Lung (tissue), 12 donors: ENCODE results near the gene RBFOX1. TPM values are rescaled to one million over a fixed set of nuclear protein-coding genes. Genes with fewer than 3 reads are reported as not detected.

Experiments
- ATAC-seq: fragments of 200-7000 bp; cut with Tn5 transposase; one replicate; pipeline ENCODE4 v1.9.1; 2020; ENCODE audit warnings: moderate number of reproducible peaks; ENCODE audit not compliant: insufficient read depth, low FRiP score
- DNase-seq, 3 donors: peaks; one replicate each; pipeline ENCODE4 v3.0.0-alpha.2; 2013 to 2017
- H3K27ac ChIP-seq, 2 donors: one replicate each; pipeline ENCODE4 v1.5.1; 2013; ENCODE audit warnings: mild to moderate bottlenecking in 2 of 2, moderate library complexity in 2 of 2, control low read depth in 1 of 2, inconsistent platforms in 1 of 2, low read depth in 1 of 2, low read length in 1 of 2
- H3K27me3 ChIP-seq, 3 donors: one replicate each; pipeline ENCODE4 v1.5.1; 2013; ENCODE audit warnings: low read length in 2 of 3; ENCODE audit not compliant: control insufficient read depth in 3 of 3, insufficient read depth in 3 of 3
- H3K36me3 ChIP-seq, 4 donors: one replicate each; pipeline ENCODE4 v1.5.1; 2013; ENCODE audit warnings: low read length in 4 of 4, mild to moderate bottlenecking in 1 of 4, moderate library complexity in 1 of 4; ENCODE audit not compliant: control insufficient read depth in 4 of 4, insufficient read depth in 4 of 4
- H3K4me1 ChIP-seq, 5 donors: one replicate each; pipeline ENCODE4 v1.5.1; 2013; ENCODE audit warnings: low read length in 5 of 5, mild to moderate bottlenecking in 2 of 5, moderate library complexity in 1 of 5; ENCODE audit not compliant: control insufficient read depth in 5 of 5, insufficient read depth in 5 of 5
- H3K4me3 ChIP-seq: one replicate; pipeline ENCODE4 v1.5.1; 2013; ENCODE audit warnings: mild to moderate bottlenecking, control low read depth, moderate library complexity
- H3K9ac ChIP-seq, 2 donors: one replicate each; pipeline ENCODE4 v1.5.1; 2013; ENCODE audit warnings: low read length in 2 of 2, control low read depth in 1 of 2; ENCODE audit not compliant: insufficient read depth in 1 of 2
- H3K9me3 ChIP-seq, 4 donors: one replicate each; pipeline ENCODE4 v1.5.1; 2013; ENCODE audit warnings: low read length in 3 of 4, mild to moderate bottlenecking in 1 of 4, moderate library complexity in 1 of 4; ENCODE audit not compliant: control insufficient read depth in 4 of 4, insufficient read depth in 3 of 4
- WGBS, 2 donors: extraction: QIAGEN DNeasy Blood & Tissue Kit; methylation state at CpG; one replicate each; pipeline ENCODE4 v1.1.7; 2013; 5-methylcytosine and 5-hydroxymethylcytosine counted together
- polyA plus RNA-seq, 2 donors: library from polyadenylated mRNA; stranded (reverse); fragments of 200-250 nt; gene quantifications; one replicate each; pipeline ENCODE4 v1.2.1, GENCODE V29; 2013
- total RNA-seq, 2 donors: library from RNA; depleted of rRNA in 1 of 2; stranded (reverse); fragments of >200 nt in 1 of 2; gene quantifications; one replicate each; pipeline ENCODE4 v1.2.1, GENCODE V29; 2014 to 2021
- TF ChIP-seq, protein P1 (sequence below): IDR thresholded peaks from 2 replicates; pipeline ENCODE4 v1.5.1; 2012; ENCODE audit warnings: mild to moderate bottlenecking; ENCODE audit errors: control extremely low read depth, extremely low read depth
- donor health status: control.
- donor health status: control.
- donor health status: Bipolar disorder and iron deficiency.
- donor health status: healthy.
- donor health status: DM: yes; HTN: yes; CAD: no.

RBFOX1 gene
- total and polyA plus RNA-seq, 4 donors, result 0.55 to 3.0 TPM; not detected in 2

DNA sequence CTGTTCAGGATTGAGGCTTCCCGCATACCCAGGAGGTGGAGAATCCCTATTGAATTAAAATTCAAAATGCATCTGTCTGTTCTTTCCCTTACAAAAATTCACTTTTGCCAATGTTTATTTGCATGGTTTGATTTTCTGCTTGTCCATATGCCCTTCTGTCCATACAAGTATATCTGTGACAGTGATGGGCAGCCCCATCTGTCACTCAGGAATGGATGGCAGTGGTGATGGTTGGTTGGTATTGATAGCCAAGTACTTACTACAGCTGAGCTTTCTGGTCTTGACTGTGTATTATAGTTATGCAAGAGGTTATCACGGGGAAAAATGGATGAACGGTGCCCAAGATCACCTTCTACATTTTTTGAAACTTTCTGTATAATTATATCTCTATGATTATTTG, 171.0 kb downstream of the RBFOX1 start:
- Histone ChIP-seq H3K4me1 (peaks cover 0 to 23% (median 0%) of the 10 kb centered on the region in 5 donors), H3K27me3 (no peaks in the 10 kb centered on the region), H3K27ac (no peak overlapping the region), H3K9me3 (no peaks in the 10 kb centered on the region), H3K4me3 (no peak overlapping the region), H3K36me3 (no peaks in the 10 kb centered on the region), H3K9ac (no peak overlapping the region)
- ATAC-seq, result no peak
- TF ChIP-seq, protein P1, sequence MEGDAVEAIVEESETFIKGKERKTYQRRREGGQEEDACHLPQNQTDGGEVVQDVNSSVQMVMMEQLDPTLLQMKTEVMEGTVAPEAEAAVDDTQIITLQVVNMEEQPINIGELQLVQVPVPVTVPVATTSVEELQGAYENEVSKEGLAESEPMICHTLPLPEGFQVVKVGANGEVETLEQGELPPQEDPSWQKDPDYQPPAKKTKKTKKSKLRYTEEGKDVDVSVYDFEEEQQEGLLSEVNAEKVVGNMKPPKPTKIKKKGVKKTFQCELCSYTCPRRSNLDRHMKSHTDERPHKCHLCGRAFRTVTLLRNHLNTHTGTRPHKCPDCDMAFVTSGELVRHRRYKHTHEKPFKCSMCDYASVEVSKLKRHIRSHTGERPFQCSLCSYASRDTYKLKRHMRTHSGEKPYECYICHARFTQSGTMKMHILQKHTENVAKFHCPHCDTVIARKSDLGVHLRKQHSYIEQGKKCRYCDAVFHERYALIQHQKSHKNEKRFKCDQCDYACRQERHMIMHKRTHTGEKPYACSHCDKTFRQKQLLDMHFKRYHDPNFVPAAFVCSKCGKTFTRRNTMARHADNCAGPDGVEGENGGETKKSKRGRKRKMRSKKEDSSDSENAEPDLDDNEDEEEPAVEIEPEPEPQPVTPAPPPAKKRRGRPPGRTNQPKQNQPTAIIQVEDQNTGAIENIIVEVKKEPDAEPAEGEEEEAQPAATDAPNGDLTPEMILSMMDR, result no peak
- 93 to 96% methylated on average over 3 of the region's 3 CpGs for WGBS, 2 donors
- DNase-seq, result no peak

DNA sequence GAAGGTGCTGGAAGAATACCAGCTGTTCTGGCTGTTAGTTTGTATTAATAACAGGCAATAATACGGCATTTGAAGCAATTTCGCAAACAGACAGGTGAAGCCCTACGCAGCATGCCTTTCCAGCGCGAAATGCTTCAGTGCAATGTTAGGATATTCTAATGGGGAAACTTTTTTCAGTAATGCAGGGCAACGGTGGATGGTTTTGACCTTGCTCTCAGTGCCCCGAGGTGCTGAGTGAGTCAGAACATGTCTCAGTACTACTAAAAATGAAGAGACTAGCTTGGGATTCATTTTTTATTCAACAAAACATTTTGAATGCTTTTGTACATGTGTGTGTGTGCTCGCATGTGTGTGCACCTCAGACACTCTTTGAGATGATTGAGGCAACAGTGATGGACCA, 172.2 kb downstream of the RBFOX1 start:
- TF ChIP-seq, protein P1, result no peak
- no peak for ATAC-seq

DNA sequence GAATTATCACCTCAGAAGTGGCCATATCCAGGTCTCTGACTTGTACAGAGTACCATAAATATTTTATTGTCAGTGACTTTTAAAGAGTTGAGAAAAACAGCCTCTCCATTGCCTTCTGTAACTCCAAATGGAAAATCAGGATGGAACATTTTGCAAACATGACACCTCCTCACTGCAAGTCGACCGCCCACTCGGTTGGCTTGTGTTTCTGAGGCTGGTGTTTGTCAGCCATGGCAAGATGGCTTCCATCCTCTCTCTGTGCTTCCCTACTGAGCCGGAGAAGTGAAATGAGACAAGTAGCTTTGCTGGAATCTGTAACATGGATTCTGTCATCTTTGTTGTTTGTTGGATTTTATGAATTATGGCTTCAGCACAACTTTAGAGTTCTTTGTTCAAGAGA, 172.8 kb downstream of the RBFOX1 start:
- Histone ChIP-seq H3K9ac (no peak overlapping the region), H3K9me3 (no peaks in the 10 kb centered on the region), H3K27me3 (peaks cover 0 to 4% (median 0%) of the 10 kb centered on the region in 3 donors), H3K4me3 (no peak overlapping the region), H3K36me3 (no peaks in the 10 kb centered on the region), H3K4me1 (peaks cover 0 to 19% (median 0%) of the 10 kb centered on the region in 5 donors), H3K27ac (no peak overlapping the region)
- 84 to 92% methylated on average over 4 of the region's 4 CpGs for WGBS, 2 donors
- ATAC-seq (no peak), DNase-seq (no peak)
- TF ChIP-seq, protein P1, result no peak

More for the DNA sequence above, 172.2 kb downstream of the RBFOX1 start:
- H3K4me3 ChIP-seq, result no peak overlapping the region
- peaks cover 0 to 22% (median 0%) of the 10 kb centered on the region in 5 donors for H3K4me1 ChIP-seq
- H3K9ac ChIP-seq, result no peak overlapping the region
- no peaks in the 10 kb centered on the region for H3K27me3 ChIP-seq
- DNase-seq, result no peak
- no peaks in the 10 kb centered on the region for H3K36me3 ChIP-seq
- no peak overlapping the region for H3K27ac ChIP-seq
- H3K9me3 ChIP-seq, result no peaks in the 10 kb centered on the region
- WGBS, 2 donors, result 85 to 90% methylated on average over 8 of the region's 8 CpGs

DNA sequence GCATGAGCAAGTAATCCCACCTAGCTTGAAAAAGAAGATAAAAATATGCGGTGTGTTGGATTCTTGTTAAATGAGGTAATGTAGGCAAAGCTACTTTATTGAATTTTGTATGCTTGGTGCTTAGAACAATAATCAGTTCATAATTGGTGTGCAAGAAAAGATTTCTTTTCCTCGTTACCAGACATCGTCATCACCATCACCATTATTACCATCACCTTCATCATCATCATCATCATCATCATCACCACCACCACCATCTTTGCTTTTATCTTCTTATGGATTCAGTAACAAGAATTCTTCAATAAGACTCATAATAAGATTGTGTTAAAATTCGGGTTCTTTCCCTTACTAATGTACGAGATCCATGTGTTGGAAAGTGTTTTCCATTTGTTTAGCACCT, 173.7 kb downstream of the RBFOX1 start:
- ATAC-seq (no peak), DNase-seq (no peak)
- Histone ChIP-seq H3K9ac (no peak overlapping the region), H3K4me1 (peaks cover 0 to 19% (median 0%) of the 10 kb centered on the region in 5 donors), H3K4me3 (no peak overlapping the region), H3K27ac (no peak overlapping the region), H3K36me3 (no peaks in the 10 kb centered on the region), H3K27me3 (peaks cover 0 to 4% (median 0%) of the 10 kb centered on the region in 3 donors), H3K9me3 (no peaks in the 10 kb centered on the region)
- WGBS, 2 donors, result 81 to 89% methylated on average over 5 of the region's 5 CpGs
- TF ChIP-seq, protein P1, result no peak
